GM18505 (cell line): ENCODE measurements around the gene WNT2.

Experiments used
- ATAC-seq: cut with Tn5 transposase; IDR thresholded peaks from one replicate; pipeline ENCODE4 v1.9.1; 2021; ENCODE audit not compliant: unreplicated experiment
- POLR2A ChIP-seq: IDR thresholded peaks from 4 replicates; pipeline ENCODE4 v1.6.1; 2011; ENCODE audit warnings: borderline replicate concordance; ENCODE audit not compliant: insufficient read depth, insufficient read length; ENCODE audit errors: extremely low read depth

Gene WNT2

DNA sequence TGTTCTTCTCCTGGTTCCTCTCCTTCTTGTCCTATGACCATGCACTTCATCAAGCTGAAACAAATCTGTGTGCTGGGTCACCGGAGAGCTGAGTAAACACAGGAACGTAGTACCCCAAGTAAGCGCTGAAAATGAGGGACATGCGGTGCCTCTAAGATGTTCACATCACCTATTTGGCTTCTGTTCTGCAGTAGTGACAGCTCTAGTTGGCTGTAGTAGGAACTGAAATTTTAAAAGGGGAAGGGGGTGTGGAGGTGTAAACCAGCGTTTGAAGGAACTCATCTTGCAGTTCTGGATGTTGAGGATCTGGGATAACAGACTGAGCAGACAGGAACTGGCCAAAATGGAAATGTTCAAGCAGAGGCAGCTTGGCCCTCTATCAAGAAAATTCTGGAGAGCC, 85.2 kb downstream of the WNT2 start:
- TF ChIP-seq POLR2A, result no peak
- ATAC-seq, result no peak

DNA sequence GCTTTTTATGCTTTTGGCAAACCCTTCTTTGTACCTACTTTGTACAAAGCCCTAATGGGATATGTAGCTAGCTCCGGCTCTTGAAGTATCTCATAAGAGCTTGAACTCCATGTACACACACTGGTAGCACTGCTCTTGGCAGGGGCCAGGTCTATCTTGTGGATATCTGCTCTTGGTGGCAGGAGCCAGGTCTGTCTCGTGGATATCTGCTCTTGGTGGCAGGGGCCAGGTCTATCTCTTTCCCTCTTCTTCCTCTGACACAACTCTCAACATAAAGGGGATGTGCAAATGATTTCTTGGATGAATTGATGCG, 91.9 kb downstream of the WNT2 start:
- no peak for TF ChIP-seq POLR2A

DNA sequence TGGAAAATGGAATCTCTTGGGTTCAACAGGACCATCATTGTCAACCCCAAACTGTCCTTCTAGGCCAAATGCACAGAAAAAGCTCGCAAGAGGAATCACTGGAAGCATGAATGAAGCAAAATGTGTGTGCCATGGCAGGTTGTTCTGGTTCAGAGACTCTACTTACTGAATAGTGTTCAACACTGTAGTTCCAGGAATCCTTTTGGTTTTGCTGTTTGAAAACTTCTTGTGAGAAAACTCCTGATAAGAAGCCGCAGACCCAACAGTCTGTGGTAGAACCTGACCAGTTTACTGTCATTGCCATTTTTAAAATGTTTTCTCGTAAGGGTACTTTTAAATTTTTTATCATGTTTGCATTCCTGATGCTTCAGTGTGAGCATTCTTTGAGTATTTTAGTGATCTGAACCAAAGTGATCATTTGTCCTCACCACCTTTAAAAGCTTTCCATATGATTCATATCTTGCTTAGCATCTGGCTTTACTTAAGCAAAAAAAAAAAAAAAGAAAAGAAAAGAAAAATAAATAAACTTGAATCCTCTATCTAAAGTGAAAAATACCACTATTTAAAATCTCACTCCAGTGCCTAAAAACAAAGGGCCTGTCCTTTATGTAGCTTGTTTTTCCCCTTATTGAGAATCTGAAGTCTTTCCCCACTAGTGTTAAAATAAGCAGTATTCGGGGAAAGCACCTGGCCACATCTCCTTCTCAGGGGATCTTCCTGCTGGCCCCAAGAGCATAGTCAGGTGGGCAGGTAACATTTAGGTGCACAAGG, 92.4 kb downstream of the WNT2 start:
- no peak for TF ChIP-seq POLR2A
- peak; percentile 64 for ATAC-seq

More for the DNA sequence above, 91.9 kb downstream of the WNT2 start:
- peak; percentile 42 for ATAC-seq

DNA sequence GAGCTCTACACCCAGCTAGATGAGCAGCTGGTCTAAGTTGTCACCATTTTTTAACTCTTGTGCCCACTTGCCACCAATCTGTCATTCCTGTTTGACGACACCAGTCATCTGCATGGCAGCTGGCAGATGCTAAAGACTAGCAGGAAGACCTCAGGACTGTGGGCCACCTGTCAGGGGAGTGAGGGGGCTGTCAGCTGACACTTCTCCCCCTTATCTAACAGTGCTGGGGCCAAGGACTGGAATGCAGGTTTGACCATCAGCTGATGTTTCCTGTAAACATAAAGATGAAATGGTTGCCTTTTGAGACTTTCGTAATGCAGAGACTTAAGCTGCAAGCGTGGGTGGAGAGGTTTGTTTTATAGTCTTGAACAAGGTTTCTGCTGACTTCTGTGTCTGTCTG, 93.5 kb downstream of the WNT2 start:
- TF ChIP-seq POLR2A, result no peak
- ATAC-seq, result no peak

DNA sequence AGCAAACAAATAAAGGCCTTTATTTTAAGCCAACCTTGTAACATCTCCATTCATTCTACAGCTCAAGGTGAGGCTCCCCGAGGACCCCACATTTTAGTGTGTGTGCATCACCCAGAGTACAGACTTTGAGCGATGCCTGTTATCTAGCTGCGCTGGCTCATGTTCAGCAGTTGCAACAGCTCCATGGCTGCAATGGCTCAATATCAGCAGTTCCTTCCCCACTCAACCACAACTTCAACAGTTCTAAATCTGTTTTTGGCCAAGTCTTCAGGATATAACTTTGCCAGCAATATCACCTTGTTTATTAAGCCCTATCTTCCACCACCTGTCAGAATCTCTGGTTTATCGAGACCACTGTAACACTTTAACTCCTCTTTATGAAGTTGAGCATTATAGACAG, 95.8 kb downstream of the WNT2 start:
- TF ChIP-seq POLR2A, result no peak
- no peak for ATAC-seq

DNA sequence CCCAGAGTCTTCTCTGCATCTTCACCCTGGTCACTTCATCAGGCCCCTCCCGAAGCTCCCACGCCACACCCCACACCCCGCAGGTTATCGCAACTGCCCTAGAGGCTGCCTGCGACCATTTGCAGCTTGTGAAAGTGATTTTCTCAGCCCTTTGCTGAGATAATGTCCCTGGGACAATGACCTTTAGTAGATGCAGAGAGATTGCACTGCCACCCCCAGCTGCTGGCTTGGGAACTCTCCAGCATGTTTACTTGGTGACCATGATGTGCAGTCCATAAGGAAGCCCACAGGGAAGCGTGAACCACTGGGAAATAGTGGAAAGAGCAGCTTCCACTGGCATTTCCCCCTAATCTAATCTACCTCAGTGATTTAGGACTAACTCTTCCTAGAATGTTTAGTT, 97.3 kb downstream of the WNT2 start:
- no peak for ATAC-seq
- TF ChIP-seq POLR2A, result no peak
